Endothelial cell of umbilical vein (primary cell): ENCODE results near the gene WDR55. TPM values are rescaled to one million over a fixed set of nuclear protein-coding genes. Genes with fewer than 3 reads are reported as not detected.
A peak's percentile ranks its signal among the peaks of the same experiment; 100 is the strongest.
"Not testable (repeated sequence)": the region's sequence is repeated elsewhere in the genome, so short reads cannot be mapped to it uniquely, and the experiment has no call there.

Experiments
- BruUV-seq: library from RNA; stranded (reverse); fragments of 400-500 nt; replicated peaks from 2 replicates; lab custom pipeline; 2021; lab: Mats Ljungman, UMichigan
- CTCF ChIA-PET: fragments of 300-600, 350-600 bp; sonication (Branson Sonifier 250); formaldehyde crosslinking; loops from one replicate; lab custom pipeline; 2021; ENCODE audit warnings: antibody characterized with exemption, inconsistent platforms; lab: Charles Lee
- POLR2A ChIA-PET: fragments of 300-600, 350-600 bp; sonication (Branson Sonifier 250); formaldehyde crosslinking; loops from one replicate; lab custom pipeline; 2021; ENCODE audit warnings: antibody characterized with exemption, inconsistent platforms; lab: Charles Lee
- DNase-seq: peaks from one replicate; pipeline ENCODE4 v3.0.0-alpha.2; 2011; ENCODE audit warnings: low read depth, low spot score
- FAIRE-seq: peaks from 2 replicates; lab custom pipeline; 2011; peaks lifted over from hg19 to GRCh38; lab: Jason Lieb, UNC
- H2AFZ ChIP-seq: 2 replicates; pipeline ENCODE4 v1.6.0; 2012; ENCODE audit warnings: low read depth, low read length, control low read depth, inconsistent platforms
- H3K27ac ChIP-seq: 2 replicates; pipeline ENCODE4 v1.5.1; 2011; ENCODE audit warnings: low read depth, mild to moderate bottlenecking, control low read depth, low read length, moderate library complexity; ENCODE audit not compliant: insufficient read depth
- H3K27me3 ChIP-seq, 2 experiments: 2 replicates each; pipeline versions ENCODE4 v1.6.0 to v1.6.1; 2011; ENCODE audit warnings: low read length in 2 of 2, mixed read lengths in 1 of 2; ENCODE audit not compliant: control insufficient read depth in 2 of 2, insufficient read depth in 2 of 2
- H3K36me3 ChIP-seq, 2 experiments: 2 replicates in 1 of 2; 3 replicates in 1 of 2; pipeline ENCODE4 v1.5.1; 2011; ENCODE audit warnings: low read length in 2 of 2, mild to moderate bottlenecking in 1 of 2, moderate library complexity in 1 of 2; ENCODE audit not compliant: control insufficient read depth in 2 of 2, insufficient read depth in 2 of 2; ENCODE audit errors: extremely low read depth in 1 of 2
- H3K4me1 ChIP-seq: 3 replicates; pipeline ENCODE4 v1.5.1; 2011; ENCODE audit warnings: mild to moderate bottlenecking, low read length; ENCODE audit not compliant: control insufficient read depth, insufficient read depth; ENCODE audit errors: extremely low read depth
- H3K4me2 ChIP-seq: 2 replicates; pipeline ENCODE4 v1.6.1; 2011; ENCODE audit warnings: low read length, control low read depth, mixed read lengths; ENCODE audit not compliant: insufficient read depth
- H3K4me3 ChIP-seq, 3 experiments: fragments of 200-600 bp in 1 of 3; sonication (generic), shearing (Covaris generic) in 1 of 3; replicated peaks in 1 of 3; 2 replicates each; pipeline ENCODE4 v1.5.1; 2011 to 2016; ENCODE audit warnings: control low read depth in 3 of 3, low read length in 3 of 3, mild to moderate bottlenecking in 2 of 3, inconsistent platforms in 1 of 3, low read depth in 1 of 3, moderate library complexity in 1 of 3; ENCODE audit not compliant: insufficient read depth in 1 of 3
- H3K79me2 ChIP-seq: 2 replicates; pipeline ENCODE4 v1.6.0; 2012; ENCODE audit warnings: low read length, inconsistent platforms; ENCODE audit not compliant: control insufficient read depth, insufficient read depth
- H3K9ac ChIP-seq: replicated peaks from 2 replicates; pipeline ENCODE3; 2011; ENCODE audit warnings: low read length, control low read depth; ENCODE audit not compliant: insufficient read depth; ENCODE audit errors: extremely low read depth
- H3K9me1 ChIP-seq: replicated peaks from 3 replicates; pipeline ENCODE4 v1.6.0; 2011; ENCODE audit warnings: mild to moderate bottlenecking, low read length; ENCODE audit not compliant: control insufficient read depth, insufficient read depth; ENCODE audit errors: extremely low read depth
- H3K9me3 ChIP-seq: replicated peaks from 2 replicates; pipeline ENCODE4 v1.5.1; 2012; ENCODE audit warnings: low read length, inconsistent platforms; ENCODE audit not compliant: control insufficient read depth, insufficient read depth
- H4K20me1 ChIP-seq: replicated peaks from 2 replicates; pipeline ENCODE3; 2011; ENCODE audit warnings: mild to moderate bottlenecking, low read length; ENCODE audit not compliant: control insufficient read depth, insufficient read depth; ENCODE audit errors: extremely low read depth
- EZH2 ChIP-seq: IDR thresholded peaks from 2 replicates; pipeline ENCODE4 v1.6.1; 2012; ENCODE audit warnings: borderline replicate concordance, low read depth, mild to moderate bottlenecking, moderate library complexity, low read length, inconsistent platforms; ENCODE audit not compliant: severe bottlenecking
- FOS ChIP-seq: IDR thresholded peaks from 2 replicates; pipeline ENCODE4 v1.6.1; 2011; ENCODE audit warnings: mild to moderate bottlenecking, low read length, moderate library complexity, borderline replicate concordance; ENCODE audit not compliant: insufficient read depth
- GATA2 ChIP-seq: IDR thresholded peaks from 2 replicates; pipeline ENCODE4 v1.7.0; 2011; ENCODE audit warnings: low read depth, mild to moderate bottlenecking, moderate library complexity, mixed read lengths, low read length; ENCODE audit not compliant: insufficient read length, insufficient read depth
- JUN ChIP-seq: IDR thresholded peaks from 2 replicates; pipeline ENCODE4 v1.6.1; 2011; ENCODE audit warnings: borderline replicate concordance, low read depth; ENCODE audit not compliant: insufficient read length, insufficient read depth
- MYC ChIP-seq: IDR thresholded peaks from one replicate; pipeline ENCODE4 v1.6.1; 2011; ENCODE audit warnings: mild to moderate bottlenecking, low read depth, low read length
- POLR2A ChIP-seq: IDR thresholded peaks from 2 replicates; pipeline ENCODE4 v1.6.1; 2012; ENCODE audit warnings: low read depth, mild to moderate bottlenecking, control low read depth, low read length
- POLR2AphosphoS5 ChIP-seq: IDR thresholded peaks from 2 replicates; pipeline ENCODE4 v1.6.1; 2012; ENCODE audit warnings: low read depth, mild to moderate bottlenecking, control low read depth, low read length, moderate library complexity; ENCODE audit not compliant: insufficient read depth
- dilution Hi-C: fragments of 300-500 bp; cut with MboI; formaldehyde crosslinking; loops from one replicate; pipeline ENCODE4 v1.15.0; 2019; ENCODE audit warnings: low sequenced_read_pairs; ENCODE audit not compliant: extremely low pct_ligation_motif_present
- intact Hi-C: fragments of 100-400 bp; cut with micrococcal nuclease; formaldehyde crosslinking; loops from one replicate; pipeline ENCODE4 v1.10.0; 2022
- polyA plus RNA-seq, 4 experiments: library from polyadenylated mRNA; depleted of rRNA in 3 of 4; stranded (reverse) in 3 of 4; unstranded in 1 of 4; fragments of >200 nt; gene quantifications; 2 replicates each; pipeline versions ENCODE4 v1.2.1 to v1.2.3, GENCODE V29; 2011 to 2012; ENCODE audit warnings: missing spikeins in 1 of 4
- total RNA-seq: library from RNA; stranded (reverse); gene quantifications from 2 replicates; pipeline ENCODE4 v1.2.3, GENCODE V29; 2021
- TF ChIP-seq, protein P1 (sequence below), 2 donors: IDR thresholded peaks; 1 replicate in 1 of 2; 2 replicates in 1 of 2; pipeline ENCODE4 v1.5.1; 2011; ENCODE audit warnings: low read length in 2 of 2, mild to moderate bottlenecking in 2 of 2, moderate library complexity in 2 of 2, control low read depth in 1 of 2, inconsistent platforms in 1 of 2, low read depth in 1 of 2; ENCODE audit not compliant: insufficient read depth in 1 of 2; ENCODE audit errors: extremely low read depth in 1 of 2
- TF ChIP-seq, protein P2 (sequence below): IDR thresholded peaks from 2 replicates; pipeline ENCODE4 v1.6.1; 2011; ENCODE audit not compliant: insufficient read depth, insufficient read length

Gene WDR55
- total and polyA plus RNA-seq, 2 donors (not counting 3 experiments of a cell fraction or from before 2014, with no cell fraction given): 17.5 to 25.3 TPM

DNA sequence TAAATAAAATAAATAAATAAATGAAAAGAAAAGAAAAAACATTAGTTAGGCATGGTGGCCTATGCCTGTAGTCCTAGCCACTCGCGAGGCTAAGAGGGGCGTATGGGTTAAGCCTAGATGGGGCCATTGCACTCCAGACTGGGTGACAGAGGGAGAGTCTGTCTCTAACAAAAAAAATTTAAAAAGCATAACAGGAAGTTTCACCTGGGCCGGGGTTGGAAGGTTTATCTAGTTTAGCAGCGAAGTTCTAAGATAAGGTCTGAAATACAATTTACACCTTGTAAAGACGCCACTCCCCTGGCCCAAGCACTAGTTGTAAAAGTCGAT lies 53.5 kb downstream of the WDR55 start:
- Histone ChIP-seq H3K36me3 (no peaks in the 10 kb centered on the region), H3K9me1 (no peaks in the 10 kb centered on the region), H3K4me3 (no peak overlapping the region), H3K9ac (no peak overlapping the region), H3K9me3 (no peaks in the 10 kb centered on the region), H3K27me3 (peaks cover 0 to 2% of the 10 kb centered on the region in 2 experiments), H3K4me2 (peak overlapping the region; percentile 16), H3K4me1 (peaks cover 6% of the 10 kb centered on the region), H3K79me2 (no peaks in the 10 kb centered on the region), H3K27ac (peak overlapping the region; percentile 60), H2AFZ (peak overlapping the region; percentile 79), H4K20me1 (no peaks in the 10 kb centered on the region)
- CTCF ChIA-PET: interaction anchor here (0.6 to 4.2 kb wide), 16 partner anchors 17 to 478 kb away, joined by 3 to 64 read pairs (median 5); partner anchors contain the start of genes EIF4EBP3, HARS1, HARS2 and HBEGF
- TF ChIP-seq GATA2 (no peak), POLR2A (no peak), FOS (no peak), POLR2AphosphoS5 (no peak), MYC (no peak), JUN (no peak), EZH2 (no peak)
- TF ChIP-seq, protein P1, sequence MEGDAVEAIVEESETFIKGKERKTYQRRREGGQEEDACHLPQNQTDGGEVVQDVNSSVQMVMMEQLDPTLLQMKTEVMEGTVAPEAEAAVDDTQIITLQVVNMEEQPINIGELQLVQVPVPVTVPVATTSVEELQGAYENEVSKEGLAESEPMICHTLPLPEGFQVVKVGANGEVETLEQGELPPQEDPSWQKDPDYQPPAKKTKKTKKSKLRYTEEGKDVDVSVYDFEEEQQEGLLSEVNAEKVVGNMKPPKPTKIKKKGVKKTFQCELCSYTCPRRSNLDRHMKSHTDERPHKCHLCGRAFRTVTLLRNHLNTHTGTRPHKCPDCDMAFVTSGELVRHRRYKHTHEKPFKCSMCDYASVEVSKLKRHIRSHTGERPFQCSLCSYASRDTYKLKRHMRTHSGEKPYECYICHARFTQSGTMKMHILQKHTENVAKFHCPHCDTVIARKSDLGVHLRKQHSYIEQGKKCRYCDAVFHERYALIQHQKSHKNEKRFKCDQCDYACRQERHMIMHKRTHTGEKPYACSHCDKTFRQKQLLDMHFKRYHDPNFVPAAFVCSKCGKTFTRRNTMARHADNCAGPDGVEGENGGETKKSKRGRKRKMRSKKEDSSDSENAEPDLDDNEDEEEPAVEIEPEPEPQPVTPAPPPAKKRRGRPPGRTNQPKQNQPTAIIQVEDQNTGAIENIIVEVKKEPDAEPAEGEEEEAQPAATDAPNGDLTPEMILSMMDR (IDR thresholded peaks at IDR 0.05; ENCODE audit: extremely low read depth in 1 of 2, insufficient read depth in 1 of 2, low read depth in 1 of 2, low read length in 2 of 2): no peak
- TF ChIP-seq, protein P2, sequence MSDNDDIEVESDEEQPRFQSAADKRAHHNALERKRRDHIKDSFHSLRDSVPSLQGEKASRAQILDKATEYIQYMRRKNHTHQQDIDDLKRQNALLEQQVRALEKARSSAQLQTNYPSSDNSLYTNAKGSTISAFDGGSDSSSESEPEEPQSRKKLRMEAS: no peak
- TSS peak; percentile 92 for BruUV-seq
- intact Hi-C loops: no loop called here
- DNase-seq: no peak
- dilution Hi-C loops: no loop called here
- POLR2A ChIA-PET: no interaction called here
- no peak for FAIRE-seq

DNA sequence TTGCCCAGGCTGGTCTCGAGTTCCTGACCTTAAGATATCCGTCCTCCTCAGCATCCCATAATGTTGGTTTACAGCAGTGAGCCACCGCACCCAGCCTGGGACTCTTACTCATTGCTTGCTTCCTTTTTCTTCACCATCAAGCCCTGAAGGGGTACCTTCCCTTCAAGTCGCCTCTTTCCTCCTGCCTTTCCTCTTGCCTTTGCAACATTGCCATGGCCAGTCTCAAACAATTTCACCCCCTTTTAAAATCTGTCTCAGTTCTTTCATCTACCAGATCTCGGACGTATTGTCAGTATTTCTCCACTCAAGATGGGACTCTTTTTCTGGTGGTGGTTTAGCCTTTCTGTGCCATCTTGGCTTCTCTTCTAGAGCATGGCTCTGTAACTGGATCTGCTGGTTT lies 56.0 kb downstream of the WDR55 start:
- FAIRE-seq, POLR2A ChIA-PET, H2AFZ ChIP-seq, H3K9me3 ChIP-seq, H3K4me3 ChIP-seq, dilution Hi-C loops, H3K36me3 ChIP-seq, H3K79me2 ChIP-seq, DNase-seq, H3K27ac ChIP-seq, BruUV-seq, H3K9me1 ChIP-seq, H3K4me1 ChIP-seq, H3K27me3 ChIP-seq, H3K9ac ChIP-seq, H3K4me2 ChIP-seq, H4K20me1 ChIP-seq: not testable (repeated sequence)
- CTCF ChIA-PET: interaction anchor here (0.7 to 4.2 kb wide), 10 partner anchors 10 to 476 kb away, joined by 3 to 64 read pairs (median 6); partner anchors contain the start of gene HBEGF
- intact Hi-C loops: loop anchor here (1.0 to 2.0 kb wide), 4 partner anchors 145 to 480 kb away; no protein-coding TSS in a partner anchor

DNA sequence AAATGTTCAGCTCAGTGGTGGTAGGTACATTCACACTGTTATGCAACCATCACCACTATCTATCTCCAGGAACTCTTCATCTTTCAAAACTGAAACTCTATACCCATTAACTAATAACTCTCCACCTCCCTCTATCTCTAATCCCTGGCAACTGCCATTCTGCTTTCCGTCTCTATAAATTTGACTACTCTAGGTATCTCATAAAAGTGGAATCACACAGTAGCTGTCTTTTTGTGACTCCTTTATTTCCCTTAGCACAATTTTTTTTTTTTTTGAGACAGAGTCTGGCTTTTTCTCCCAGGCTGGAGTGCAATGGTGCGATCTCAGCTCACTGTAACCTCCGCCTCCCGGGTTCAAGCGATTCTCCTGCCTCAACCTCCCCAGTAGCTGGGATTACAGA lies 56.7 kb downstream of the WDR55 start:
- H3K27me3 ChIP-seq, BruUV-seq, FAIRE-seq, dilution Hi-C loops, H3K4me2 ChIP-seq, H3K4me3 ChIP-seq, H3K9ac ChIP-seq, H3K4me1 ChIP-seq, H2AFZ ChIP-seq, DNase-seq, H4K20me1 ChIP-seq, POLR2A ChIA-PET, H3K9me1 ChIP-seq, H3K79me2 ChIP-seq, H3K36me3 ChIP-seq, H3K27ac ChIP-seq, H3K9me3 ChIP-seq: not testable (repeated sequence)
- intact Hi-C loops: loop anchor here (2.0 kb wide), 1 partner anchor 481 kb away; no protein-coding TSS in a partner anchor
- CTCF ChIA-PET: interaction anchor here (0.9 to 4.2 kb wide), 4 partner anchors 10 to 360 kb away, joined by 3 to 64 read pairs (median 8); partner anchors contain the start of gene ZMAT2
